Activated naive CD4-positive, alpha-beta T cell treated with anti-CD3 and anti-CD28 coated beads, Interleukin-2, amount 50 U/mL, for 24 hours (primary cell): ENCODE data around the gene FKBP14.
A peak's percentile ranks its signal among the peaks of the same experiment; 100 is the strongest.

Experiments
- H3K27ac Mint-ChIP-seq: one replicate; pipeline ENCODE4 v1.8.0; 2021; ENCODE audit warnings: mild to moderate bottlenecking, mixed read lengths
- H3K27me3 Mint-ChIP-seq: one replicate; pipeline ENCODE4 v1.8.0; 2021; ENCODE audit warnings: mixed read lengths
- H3K36me3 Mint-ChIP-seq: one replicate; pipeline ENCODE4 v1.8.0; 2021; ENCODE audit warnings: mixed read lengths
- H3K4me1 Mint-ChIP-seq: one replicate; pipeline ENCODE4 v1.8.0; 2021; ENCODE audit warnings: mixed read lengths
- H3K4me3 Mint-ChIP-seq: one replicate; pipeline ENCODE4 v1.8.0; 2021; ENCODE audit warnings: mild to moderate bottlenecking, mixed read lengths
- H3K9me3 Mint-ChIP-seq: one replicate; pipeline ENCODE4 v1.8.0; 2021; ENCODE audit warnings: mixed read lengths

The FKBP14 gene

GRCh38 chr7:29988424-29989256 is 37.9 kb downstream of the FKBP14 start:
- H3K9me3 Mint-ChIP-seq, result no peaks in the 10 kb centered on the region
- peaks cover 3% of the 10 kb centered on the region for H3K36me3 Mint-ChIP-seq
- H3K27ac Mint-ChIP-seq, result peak overlapping the region; percentile 14
- peaks cover 39% of the 10 kb centered on the region for H3K27me3 Mint-ChIP-seq
- H3K4me3 Mint-ChIP-seq, result peak overlapping the region; percentile 74
- peaks cover 10% of the 10 kb centered on the region for H3K4me1 Mint-ChIP-seq

- Mint-ChIP-seq H3K27ac (no peak overlapping the region), H3K27me3 (peaks cover 41% of the 10 kb centered on the region), H3K9me3 (no peaks in the 10 kb centered on the region), H3K36me3 (peaks cover 4% of the 10 kb centered on the region), H3K4me3 (peak overlapping the region; percentile 74), H3K4me1 (peaks cover 10% of the 10 kb centered on the region)
These were observed 38.6 kb downstream of the FKBP14 start for GRCh38 chr7:29987811-29988317.

GRCh38 chr7:29987083-29987482 is 39.4 kb downstream of the FKBP14 start:
- no peak overlapping the region for H3K27ac Mint-ChIP-seq
- no peak overlapping the region for H3K4me3 Mint-ChIP-seq
- peaks cover 4% of the 10 kb centered on the region for H3K36me3 Mint-ChIP-seq
- no peaks in the 10 kb centered on the region for H3K9me3 Mint-ChIP-seq
- peaks cover 36% of the 10 kb centered on the region for H3K27me3 Mint-ChIP-seq
- peaks cover 10% of the 10 kb centered on the region for H3K4me1 Mint-ChIP-seq

- H3K27ac Mint-ChIP-seq, result peak overlapping the region; percentile 12
- peaks cover 10% of the 10 kb centered on the region for H3K27me3 Mint-ChIP-seq
- no peaks in the 10 kb centered on the region for H3K9me3 Mint-ChIP-seq
- H3K4me3 Mint-ChIP-seq, result no peak overlapping the region
- H3K36me3 Mint-ChIP-seq, result peaks cover 1% of the 10 kb centered on the region
- H3K4me1 Mint-ChIP-seq, result no peaks in the 10 kb centered on the region
These were observed 46.4 kb downstream of the FKBP14 start for GRCh38 chr7:29980151-29980550.

- H3K36me3 Mint-ChIP-seq, result no peaks in the 10 kb centered on the region
- H3K4me1 Mint-ChIP-seq, result no peaks in the 10 kb centered on the region
- H3K9me3 Mint-ChIP-seq, result no peaks in the 10 kb centered on the region
- H3K27ac Mint-ChIP-seq, result no peak overlapping the region
- peaks cover 7% of the 10 kb centered on the region for H3K27me3 Mint-ChIP-seq
- H3K4me3 Mint-ChIP-seq, result no peak overlapping the region
These were observed 48.4 kb downstream of the FKBP14 start for GRCh38 chr7:29977886-29978651.

GRCh38 chr7:29976673-29977415 is 49.7 kb downstream of the FKBP14 start:
- Mint-ChIP-seq H3K4me3 (no peak overlapping the region), H3K9me3 (no peaks in the 10 kb centered on the region), H3K27me3 (peaks cover 7% of the 10 kb centered on the region), H3K36me3 (no peaks in the 10 kb centered on the region), H3K4me1 (no peaks in the 10 kb centered on the region), H3K27ac (no peak overlapping the region)

- H3K9me3 Mint-ChIP-seq, result no peaks in the 10 kb centered on the region
- no peaks in the 10 kb centered on the region for H3K4me1 Mint-ChIP-seq
- H3K27me3 Mint-ChIP-seq, result peaks cover 7% of the 10 kb centered on the region
- no peaks in the 10 kb centered on the region for H3K36me3 Mint-ChIP-seq
- H3K27ac Mint-ChIP-seq, result no peak overlapping the region
- H3K4me3 Mint-ChIP-seq, result no peak overlapping the region
These were observed 50.2 kb downstream of the FKBP14 start for GRCh38 chr7:29976266-29976665.

GRCh38 chr7:29975561-29975960 is 50.9 kb downstream of the FKBP14 start:
- H3K4me1 Mint-ChIP-seq, result no peaks in the 10 kb centered on the region
- no peaks in the 10 kb centered on the region for H3K9me3 Mint-ChIP-seq
- H3K36me3 Mint-ChIP-seq, result no peaks in the 10 kb centered on the region
- H3K27me3 Mint-ChIP-seq, result peaks cover 7% of the 10 kb centered on the region
- no peak overlapping the region for H3K27ac Mint-ChIP-seq
- H3K4me3 Mint-ChIP-seq, result no peak overlapping the region

- Mint-ChIP-seq H3K36me3 (no peaks in the 10 kb centered on the region), H3K9me3 (no peaks in the 10 kb centered on the region), H3K4me3 (no peak overlapping the region), H3K4me1 (no peaks in the 10 kb centered on the region), H3K27ac (no peak overlapping the region), H3K27me3 (peaks cover 4% of the 10 kb centered on the region)
These were observed 52.2 kb downstream of the FKBP14 start for GRCh38 chr7:29974286-29974685.

GRCh38 chr7:29972315-29972669 is 54.2 kb downstream of the FKBP14 start:
- Mint-ChIP-seq H3K27me3 (peaks cover 4% of the 10 kb centered on the region), H3K4me1 (no peaks in the 10 kb centered on the region), H3K27ac (no peak overlapping the region), H3K4me3 (no peak overlapping the region), H3K36me3 (no peaks in the 10 kb centered on the region), H3K9me3 (no peaks in the 10 kb centered on the region)

GRCh38 chr7:29971566-29972314 is 54.8 kb downstream of the FKBP14 start:
- no peak overlapping the region for H3K27ac Mint-ChIP-seq
- H3K4me3 Mint-ChIP-seq, result no peak overlapping the region
- H3K27me3 Mint-ChIP-seq, result peaks cover 4% of the 10 kb centered on the region
- H3K9me3 Mint-ChIP-seq, result no peaks in the 10 kb centered on the region
- no peaks in the 10 kb centered on the region for H3K4me1 Mint-ChIP-seq
- no peaks in the 10 kb centered on the region for H3K36me3 Mint-ChIP-seq

GRCh38 chr7:29970158-29970557 is 56.3 kb downstream of the FKBP14 start:
- no peaks in the 10 kb centered on the region for H3K9me3 Mint-ChIP-seq
- no peak overlapping the region for H3K4me3 Mint-ChIP-seq
- H3K27ac Mint-ChIP-seq, result no peak overlapping the region
- no peaks in the 10 kb centered on the region for H3K36me3 Mint-ChIP-seq
- no peaks in the 10 kb centered on the region for H3K4me1 Mint-ChIP-seq
- peaks cover 4% of the 10 kb centered on the region for H3K27me3 Mint-ChIP-seq

GRCh38 chr7:29969738-29970137 is 56.8 kb downstream of the FKBP14 start:
- Mint-ChIP-seq H3K9me3 (no peaks in the 10 kb centered on the region), H3K4me3 (no peak overlapping the region), H3K4me1 (no peaks in the 10 kb centered on the region), H3K27ac (no peak overlapping the region), H3K27me3 (peaks cover 4% of the 10 kb centered on the region), H3K36me3 (no peaks in the 10 kb centered on the region)

- Mint-ChIP-seq H3K36me3 (no peaks in the 10 kb centered on the region), H3K4me1 (no peaks in the 10 kb centered on the region), H3K27me3 (peaks cover 4% of the 10 kb centered on the region), H3K27ac (no peak overlapping the region), H3K9me3 (no peaks in the 10 kb centered on the region), H3K4me3 (no peak overlapping the region)
These were observed 57.7 kb downstream of the FKBP14 start for GRCh38 chr7:29968683-29969395.
